ENCODE measurements around the gene ACVR2A. TPM values are rescaled to one million over a fixed set of nuclear protein-coding genes. Genes with fewer than 3 reads are reported as not detected.

ACVR2A gene
- total RNA-seq, 1 experiment from 2014 or later = 17.9 TPM

- H3K4me3 ChIP-seq (ENCODE audit: low read depth, low read length, poor library complexity, severe bottlenecking) = no peak overlapping the region
- POLR2A ChIA-PET (ENCODE audit: low non-redundant PET) = interaction anchor here (0.6 kb wide), 1 partner anchor 434 kb away, joined by 3 read pairs; no protein-coding TSS in a partner anchor
- TF ChIP-seq CTCF (conservative IDR thresholded peaks at IDR 0.05; ENCODE audit: low read depth, low read length) (no peak), EZH2 (IDR thresholded peaks at IDR 0.05; ENCODE audit: borderline replicate concordance, low read depth, low read length, poor library complexity, severe bottlenecking) (no peak)
- no peak overlapping the region for H3K27ac ChIP-seq (ENCODE audit: low read depth, low read length, poor library complexity, severe bottlenecking)
- H3K4me1 ChIP-seq (ENCODE audit: insufficient read depth, low read length, poor library complexity, severe bottlenecking) = no peaks in the 10 kb centered on the region
- no peaks in the 10 kb centered on the region for H3K27me3 ChIP-seq (replicated peaks; ENCODE audit: insufficient read depth, low read depth, low read length, poor library complexity)
- CTCF ChIA-PET = no interaction called here
- H3K36me3 ChIP-seq (ENCODE audit: insufficient read depth, low read length, poor library complexity, severe bottlenecking) = no peaks in the 10 kb centered on the region
- DNase-seq (ENCODE audit: low spot score) = no peak
- BruUV-seq (replicated peaks) = no TSS peak
- H3K9me3 ChIP-seq (ENCODE audit: low read depth, low read length, poor library complexity, severe bottlenecking) = no peaks in the 10 kb centered on the region
- intact Hi-C loops (cut with micrococcal nuclease; ENCODE audit: unreplicated experiment) = no loop called here
Measured at GRCh38 chr2:147824620-147825019, 20.2 kb upstream of the ACVR2A start.

- ChIA-PET CTCF (no interaction called here), POLR2A (ENCODE audit: low non-redundant PET) (no interaction called here)
- Histone ChIP-seq H3K27ac (ENCODE audit: low read depth, low read length, poor library complexity, severe bottlenecking) (no peak overlapping the region), H3K27me3 (replicated peaks; ENCODE audit: insufficient read depth, low read depth, low read length, poor library complexity) (no peaks in the 10 kb centered on the region), H3K4me1 (ENCODE audit: insufficient read depth, low read length, poor library complexity, severe bottlenecking) (no peaks in the 10 kb centered on the region), H3K4me3 (ENCODE audit: low read depth, low read length, poor library complexity, severe bottlenecking) (no peak overlapping the region), H3K36me3 (ENCODE audit: insufficient read depth, low read length, poor library complexity, severe bottlenecking) (peaks cover 4% of the 10 kb centered on the region), H3K9me3 (ENCODE audit: low read depth, low read length, poor library complexity, severe bottlenecking) (no peaks in the 10 kb centered on the region)
- intact Hi-C loops (cut with micrococcal nuclease; ENCODE audit: unreplicated experiment) = no loop called here
- BruUV-seq (replicated peaks) = no TSS peak
- no peak for DNase-seq (ENCODE audit: low spot score)
- no peak for TF ChIP-seq EZH2 (IDR thresholded peaks at IDR 0.05; ENCODE audit: borderline replicate concordance, low read depth, low read length, poor library complexity, severe bottlenecking)
Measured at GRCh38 chr2:147826278-147827087, 18.3 kb upstream of the ACVR2A start.

- H3K27ac ChIP-seq (ENCODE audit: low read depth, low read length, poor library complexity, severe bottlenecking) = no peak overlapping the region
- POLR2A ChIA-PET (ENCODE audit: low non-redundant PET) = no interaction called here
- H3K9me3 ChIP-seq (ENCODE audit: low read depth, low read length, poor library complexity, severe bottlenecking) = no peaks in the 10 kb centered on the region
- CTCF ChIA-PET = no interaction called here
- H3K4me3 ChIP-seq (ENCODE audit: low read depth, low read length, poor library complexity, severe bottlenecking) = no peak overlapping the region
- TF ChIP-seq CTCF (conservative IDR thresholded peaks at IDR 0.05; ENCODE audit: low read depth, low read length) (no peak), EZH2 (IDR thresholded peaks at IDR 0.05; ENCODE audit: borderline replicate concordance, low read depth, low read length, poor library complexity, severe bottlenecking) (no peak)
- no peaks in the 10 kb centered on the region for H3K4me1 ChIP-seq (ENCODE audit: insufficient read depth, low read length, poor library complexity, severe bottlenecking)
- no peaks in the 10 kb centered on the region for H3K27me3 ChIP-seq (replicated peaks; ENCODE audit: insufficient read depth, low read depth, low read length, poor library complexity)
- H3K36me3 ChIP-seq (ENCODE audit: insufficient read depth, low read length, poor library complexity, severe bottlenecking) = peaks cover 4% of the 10 kb centered on the region
- DNase-seq (ENCODE audit: low spot score) = no peak
- intact Hi-C loops (cut with micrococcal nuclease; ENCODE audit: unreplicated experiment) = no loop called here
- BruUV-seq (replicated peaks) = no TSS peak
Measured at GRCh38 chr2:147827088-147827375, 17.8 kb upstream of the ACVR2A start.

GRCh38 chr2:147829106-147829505 is 15.7 kb upstream of the ACVR2A start:
- no peak for TF ChIP-seq EZH2 (IDR thresholded peaks at IDR 0.05; ENCODE audit: borderline replicate concordance, low read depth, low read length, poor library complexity, severe bottlenecking)
- no peak for TF ChIP-seq CTCF (conservative IDR thresholded peaks at IDR 0.05; ENCODE audit: low read depth, low read length)
- ChIA-PET POLR2A (ENCODE audit: low non-redundant PET) (no interaction called here), CTCF (no interaction called here)
- Histone ChIP-seq H3K4me1 (ENCODE audit: insufficient read depth, low read length, poor library complexity, severe bottlenecking) (no peaks in the 10 kb centered on the region), H3K36me3 (ENCODE audit: insufficient read depth, low read length, poor library complexity, severe bottlenecking) (peaks cover 4% of the 10 kb centered on the region), H3K27ac (ENCODE audit: low read depth, low read length, poor library complexity, severe bottlenecking) (no peak overlapping the region), H3K9me3 (ENCODE audit: low read depth, low read length, poor library complexity, severe bottlenecking) (no peaks in the 10 kb centered on the region), H3K27me3 (replicated peaks; ENCODE audit: insufficient read depth, low read depth, low read length, poor library complexity) (no peaks in the 10 kb centered on the region), H3K4me3 (ENCODE audit: low read depth, low read length, poor library complexity, severe bottlenecking) (no peak overlapping the region)
- DNase-seq (ENCODE audit: low spot score) = peak; percentile 68
- BruUV-seq (replicated peaks) = no TSS peak
- intact Hi-C loops (cut with micrococcal nuclease; ENCODE audit: unreplicated experiment) = no loop called here

Measured in A673 (cell line).